Glutamatergic neuron (in vitro differentiated cells): ENCODE data around the gene NT5DC3. TPM values are rescaled to one million over a fixed set of nuclear protein-coding genes. Genes with fewer than 3 reads are reported as not detected.

Experiments
- DNase-seq: peaks from one replicate; pipeline ENCODE4 v3.0.0; 2022
- H3K27ac Mint-ChIP-seq: one replicate; pipeline ENCODE4 v1.8.0; 2020; ENCODE audit warnings: mild to moderate bottlenecking, mixed read lengths, inconsistent platforms; ENCODE audit not compliant: unreplicated experiment
- H3K27me3 Mint-ChIP-seq: one replicate; pipeline ENCODE4 v1.8.0; 2020; ENCODE audit warnings: mild to moderate bottlenecking, moderate library complexity, mixed read lengths, inconsistent platforms; ENCODE audit not compliant: unreplicated experiment
- H3K36me3 Mint-ChIP-seq: one replicate; pipeline ENCODE4 v1.8.0; 2020; ENCODE audit warnings: mild to moderate bottlenecking, mixed read lengths, inconsistent platforms; ENCODE audit not compliant: unreplicated experiment
- H3K4me1 Mint-ChIP-seq: one replicate; pipeline ENCODE4 v1.8.0; 2020; ENCODE audit warnings: mild to moderate bottlenecking, low read depth, mixed read lengths, inconsistent platforms; ENCODE audit not compliant: unreplicated experiment
- H3K4me3 Mint-ChIP-seq: one replicate; pipeline ENCODE4 v1.8.0; 2020; ENCODE audit warnings: mild to moderate bottlenecking, mixed read lengths, inconsistent platforms; ENCODE audit not compliant: unreplicated experiment
- H3K9me3 Mint-ChIP-seq: one replicate; pipeline ENCODE4 v1.8.0; 2020; ENCODE audit warnings: mild to moderate bottlenecking, moderate library complexity, mixed read lengths, inconsistent platforms; ENCODE audit not compliant: unreplicated experiment
- total RNA-seq: library from RNA; stranded (reverse); fragmentation: NEBNext Ultra II Directional; extraction: Animal tissue kit (Norgen Biotek cat#: 25700); gene quantifications from one replicate; pipeline ENCODE4 v1.2.1, GENCODE V29; 2021; ENCODE audit not compliant: unreplicated experiment
- TF ChIP-seq, protein P1 (sequence below): fragments of 200-600 bp; sonication (generic); IDR thresholded peaks from one replicate; pipeline ENCODE4 v1.5.0; 2021; ENCODE audit not compliant: partially characterized antibody, unreplicated experiment

NT5DC3 gene
- total RNA-seq, 1 donor from 2014 or later, result 2.1 TPM

DNA sequence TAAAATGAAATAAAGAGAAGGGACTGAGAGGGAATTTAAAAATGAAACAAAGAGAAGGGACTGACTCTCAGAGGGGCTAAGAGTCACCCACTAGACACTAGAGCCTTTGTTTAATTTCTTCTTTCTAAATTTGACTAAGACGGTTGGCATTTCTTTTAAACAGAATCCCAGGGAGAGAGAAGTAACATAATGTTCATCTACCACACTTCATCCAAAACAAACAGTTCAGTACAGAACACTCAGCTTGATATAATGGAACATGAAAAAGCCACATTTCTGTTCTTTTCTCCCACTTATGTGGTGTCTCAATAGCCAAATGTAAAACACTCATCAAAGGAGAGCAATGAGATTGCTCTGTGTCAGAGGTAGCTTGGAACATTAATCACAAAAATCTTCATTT, 10.1 kb upstream of the NT5DC3 start:
- DNase-seq, result no peak
- peaks cover 4% of the 10 kb centered on the region for H3K27me3 Mint-ChIP-seq
- H3K9me3 Mint-ChIP-seq, result peaks cover 3% of the 10 kb centered on the region
- H3K36me3 Mint-ChIP-seq, result no peaks in the 10 kb centered on the region
- H3K27ac Mint-ChIP-seq, result no peak overlapping the region
- TF ChIP-seq, protein P1, sequence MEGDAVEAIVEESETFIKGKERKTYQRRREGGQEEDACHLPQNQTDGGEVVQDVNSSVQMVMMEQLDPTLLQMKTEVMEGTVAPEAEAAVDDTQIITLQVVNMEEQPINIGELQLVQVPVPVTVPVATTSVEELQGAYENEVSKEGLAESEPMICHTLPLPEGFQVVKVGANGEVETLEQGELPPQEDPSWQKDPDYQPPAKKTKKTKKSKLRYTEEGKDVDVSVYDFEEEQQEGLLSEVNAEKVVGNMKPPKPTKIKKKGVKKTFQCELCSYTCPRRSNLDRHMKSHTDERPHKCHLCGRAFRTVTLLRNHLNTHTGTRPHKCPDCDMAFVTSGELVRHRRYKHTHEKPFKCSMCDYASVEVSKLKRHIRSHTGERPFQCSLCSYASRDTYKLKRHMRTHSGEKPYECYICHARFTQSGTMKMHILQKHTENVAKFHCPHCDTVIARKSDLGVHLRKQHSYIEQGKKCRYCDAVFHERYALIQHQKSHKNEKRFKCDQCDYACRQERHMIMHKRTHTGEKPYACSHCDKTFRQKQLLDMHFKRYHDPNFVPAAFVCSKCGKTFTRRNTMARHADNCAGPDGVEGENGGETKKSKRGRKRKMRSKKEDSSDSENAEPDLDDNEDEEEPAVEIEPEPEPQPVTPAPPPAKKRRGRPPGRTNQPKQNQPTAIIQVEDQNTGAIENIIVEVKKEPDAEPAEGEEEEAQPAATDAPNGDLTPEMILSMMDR, result no peak
- no peaks in the 10 kb centered on the region for H3K4me1 Mint-ChIP-seq
- no peak overlapping the region for H3K4me3 Mint-ChIP-seq

DNA sequence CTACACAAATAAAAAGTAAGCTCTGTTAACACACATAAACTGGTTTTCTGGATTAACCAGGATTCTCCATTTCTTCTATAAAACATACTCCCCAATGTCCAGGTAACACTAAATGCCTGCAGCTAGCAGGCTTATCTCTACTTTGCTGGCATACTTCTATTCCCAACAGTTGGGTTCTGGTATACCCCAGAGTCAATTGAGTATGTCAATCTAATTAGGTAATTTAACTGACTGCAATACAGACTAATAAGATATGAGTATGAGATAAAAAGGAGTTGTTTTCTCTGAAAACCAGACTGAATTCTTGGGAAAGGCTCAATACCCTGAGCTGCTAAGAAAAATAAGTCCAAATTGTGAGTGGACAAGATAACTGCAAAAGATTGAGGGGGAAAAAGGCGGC, 9.4 kb upstream of the NT5DC3 start:
- H3K4me3 Mint-ChIP-seq, result no peak overlapping the region
- no peak for DNase-seq
- H3K27me3 Mint-ChIP-seq, result peaks cover 4% of the 10 kb centered on the region
- peaks cover 3% of the 10 kb centered on the region for H3K9me3 Mint-ChIP-seq
- TF ChIP-seq, protein P1, result no peak
- H3K4me1 Mint-ChIP-seq, result no peaks in the 10 kb centered on the region
- H3K27ac Mint-ChIP-seq, result no peak overlapping the region
- no peaks in the 10 kb centered on the region for H3K36me3 Mint-ChIP-seq

DNA sequence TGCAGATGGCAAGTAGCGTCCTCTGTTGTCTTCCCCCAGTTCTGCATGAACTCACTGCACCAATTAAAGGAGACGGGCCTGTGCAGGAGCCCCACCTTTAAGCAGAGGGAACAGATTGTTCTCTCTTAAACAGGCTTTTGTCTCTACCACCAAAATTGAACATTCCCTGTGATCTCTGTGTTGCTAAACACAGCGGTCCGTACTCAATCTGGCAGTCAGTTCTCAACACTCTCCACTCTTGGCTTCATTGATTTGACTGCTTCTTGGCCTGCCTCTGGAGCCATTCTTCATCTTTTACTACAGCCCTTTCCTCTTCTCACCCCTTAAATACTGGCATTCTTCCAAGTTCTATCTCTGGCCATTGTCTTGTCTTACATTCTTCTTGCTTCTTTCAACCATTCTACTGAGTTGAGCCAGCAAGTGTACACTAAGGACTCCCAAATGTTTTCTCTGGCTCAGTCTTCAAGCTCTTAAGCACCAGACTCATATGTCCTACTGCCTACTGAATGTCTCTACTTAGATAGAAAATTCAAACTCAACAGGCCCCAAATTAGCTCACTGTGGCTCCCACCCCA, 8.0 kb upstream of the NT5DC3 start:
- no peak overlapping the region for H3K27ac Mint-ChIP-seq
- H3K27me3 Mint-ChIP-seq, result peaks cover 4% of the 10 kb centered on the region
- no peaks in the 10 kb centered on the region for H3K36me3 Mint-ChIP-seq
- no peak for DNase-seq
- TF ChIP-seq, protein P1, result no peak
- H3K4me1 Mint-ChIP-seq, result no peaks in the 10 kb centered on the region
- no peak overlapping the region for H3K4me3 Mint-ChIP-seq
- H3K9me3 Mint-ChIP-seq, result peaks cover 3% of the 10 kb centered on the region

DNA sequence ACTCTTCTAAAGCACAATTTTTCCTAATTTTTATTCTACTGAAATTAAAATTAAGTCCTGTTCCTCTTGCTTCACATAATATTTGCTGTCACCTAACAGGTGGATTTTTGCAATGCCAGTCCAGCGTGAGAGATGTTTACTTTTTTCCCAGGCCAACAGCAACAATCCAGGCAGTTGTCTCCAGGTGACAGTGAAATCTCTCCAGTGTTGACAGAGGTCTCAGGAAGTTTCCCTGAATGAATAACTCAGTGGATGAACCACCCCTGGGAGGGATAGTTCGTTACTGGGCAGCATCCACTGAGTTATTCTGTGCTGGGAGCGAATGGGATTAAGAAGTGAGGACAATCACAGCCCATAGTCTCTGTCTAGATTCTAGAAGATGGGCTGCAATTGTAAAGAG, 7.1 kb upstream of the NT5DC3 start:
- Mint-ChIP-seq H3K27me3 (peaks cover 4% of the 10 kb centered on the region), H3K36me3 (no peaks in the 10 kb centered on the region), H3K9me3 (peaks cover 3% of the 10 kb centered on the region), H3K27ac (no peak overlapping the region), H3K4me1 (no peaks in the 10 kb centered on the region), H3K4me3 (no peak overlapping the region)
- TF ChIP-seq, protein P1, result no peak
- DNase-seq, result no peak

DNA sequence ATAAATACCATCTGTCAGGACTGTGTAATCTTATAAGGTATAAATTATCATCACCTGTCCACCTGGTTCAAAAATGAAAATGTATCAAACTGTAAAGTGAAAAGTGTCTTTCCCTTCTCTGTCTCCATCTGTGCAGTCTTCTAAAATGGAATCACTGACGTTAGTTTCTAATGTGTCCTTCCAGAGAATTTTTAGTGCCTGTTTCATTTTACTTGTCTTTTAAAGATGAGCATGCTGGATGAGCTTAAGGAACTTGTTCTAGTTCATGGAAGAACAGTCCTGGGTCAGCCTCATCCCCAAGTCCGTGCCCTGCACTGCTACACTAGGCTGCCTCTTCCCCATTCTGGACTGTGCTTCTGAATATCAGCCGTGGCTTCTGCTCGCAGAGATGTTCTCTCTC, 5.4 kb upstream of the NT5DC3 start:
- Mint-ChIP-seq H3K27ac (no peak overlapping the region), H3K9me3 (peaks cover 3% of the 10 kb centered on the region), H3K36me3 (no peaks in the 10 kb centered on the region), H3K27me3 (peaks cover 3% of the 10 kb centered on the region), H3K4me1 (no peaks in the 10 kb centered on the region), H3K4me3 (no peak overlapping the region)
- DNase-seq, result no peak
- TF ChIP-seq, protein P1, result no peak
